SH-SY5Y (cell line): ENCODE measurements around the gene ADAMTS8.

ENCODE experiments used
- GATA2 ChIP-seq: IDR thresholded peaks from 2 replicates; pipeline ENCODE4 v1.6.1; 2011; ENCODE audit warnings: mild to moderate bottlenecking, low read depth, low read length
- GATA3 ChIP-seq: IDR thresholded peaks from 2 replicates; pipeline ENCODE4 v1.6.1; 2011; ENCODE audit warnings: low read depth, mild to moderate bottlenecking, low read length, moderate library complexity

- TF ChIP-seq GATA2 (no peak), GATA3 (no peak)
These were observed at the start of gene ADAMTS8 for GRCh38 chr11:130428316-130429119.
